Endodermal cell (in vitro differentiated cells): ENCODE results near the gene GARIN5A. TPM values are rescaled to one million over a fixed set of nuclear protein-coding genes. Genes with fewer than 3 reads are reported as not detected.
"Not testable (repeated sequence)": the region's sequence is repeated elsewhere in the genome, so short reads cannot be mapped to it uniquely, and the experiment has no call there.

ENCODE experiments used
- DNase-seq: peaks from one replicate; pipeline ENCODE4 v3.0.0-alpha.2; 2017
- H3K27ac ChIP-seq: 2 replicates; pipeline ENCODE4 v1.5.1; 2013; ENCODE audit warnings: mild to moderate bottlenecking, low read depth, low read length, moderate library complexity
- H3K27me3 ChIP-seq: 2 replicates; pipeline ENCODE4 v1.6.1; 2013; ENCODE audit warnings: mild to moderate bottlenecking, low read length, moderate library complexity; ENCODE audit not compliant: insufficient read depth, control insufficient read depth, poor library complexity, severe bottlenecking
- H3K36me3 ChIP-seq: 2 replicates; pipeline ENCODE4 v1.7.0; 2013; ENCODE audit warnings: mild to moderate bottlenecking, low read length, moderate library complexity; ENCODE audit not compliant: control insufficient read depth, insufficient read depth
- H3K4me1 ChIP-seq: one replicate; pipeline ENCODE4 v1.7.0; 2013; ENCODE audit warnings: low read length; ENCODE audit not compliant: control insufficient read depth, insufficient read depth
- H3K4me3 ChIP-seq: 2 replicates; pipeline ENCODE4 v1.5.1; 2013; ENCODE audit warnings: mild to moderate bottlenecking, low read length, moderate library complexity
- H3K9ac ChIP-seq: 2 replicates; pipeline ENCODE4 v1.6.1; 2013; ENCODE audit warnings: mild to moderate bottlenecking, low read length, moderate library complexity; ENCODE audit not compliant: poor library complexity, severe bottlenecking; ENCODE audit errors: extremely low read depth
- H3K9me3 ChIP-seq: 2 replicates; pipeline ENCODE4 v1.6.1; 2013; ENCODE audit warnings: mild to moderate bottlenecking, low read length, moderate library complexity; ENCODE audit not compliant: control insufficient read depth
- H3K27ac Mint-ChIP-seq: 2 replicates; pipeline ENCODE4 v1.8.0; 2020; ENCODE audit warnings: mixed read lengths
- H3K27me3 Mint-ChIP-seq: 2 replicates; pipeline ENCODE4 v1.8.0; 2021; ENCODE audit warnings: mild to moderate bottlenecking, mixed read lengths; ENCODE audit not compliant: insufficient read depth
- H3K36me3 Mint-ChIP-seq: 2 replicates; pipeline ENCODE4 v1.8.0; 2020; ENCODE audit warnings: low read depth, mixed read lengths
- H3K4me1 Mint-ChIP-seq: 2 replicates; pipeline ENCODE4 v1.8.0; 2020; ENCODE audit warnings: mixed read lengths
- H3K4me3 Mint-ChIP-seq: 2 replicates; pipeline ENCODE4 v1.8.0; 2020; ENCODE audit warnings: mild to moderate bottlenecking, moderate library complexity, mixed read lengths
- H3K9me3 Mint-ChIP-seq: 2 replicates; pipeline ENCODE4 v1.8.0; 2020; ENCODE audit warnings: mild to moderate bottlenecking, mixed read lengths
- CTCF ChIP-seq: fragments of 200-600 bp; sonication (generic); conservative IDR thresholded peaks from 2 replicates; pipeline ENCODE4 v1.5.0; 2021; ENCODE audit warnings: antibody characterized with exemption, mild to moderate bottlenecking
- WGBS, 2 experiments: methylation state at CpG; one replicate each; pipeline versions ENCODE4 v1.1.5 to v1.1.7; 2013; ENCODE audit warnings: missing lambda C conversion rate in 2 of 2, mixed read lengths in 1 of 2; ENCODE audit not compliant: insufficient coverage in 1 of 2, insufficient read length in 1 of 2; 5-methylcytosine and 5-hydroxymethylcytosine counted together
- total RNA-seq, 2 donors: library from RNA; stranded (reverse); fragmentation: NEBNext Ultra II Directional in 1 of 2; extraction: Animal tissue kit (Norgen Biotek cat#: 25700) in 1 of 2; gene quantifications; 2 replicates in 1 of 2; 3 replicates in 1 of 2; pipeline ENCODE4 v1.2.1, GENCODE V29; 2021

GARIN5A gene
- total RNA-seq, 2 donors from 2014 or later: 8.3 to 9.5 TPM

DNA sequence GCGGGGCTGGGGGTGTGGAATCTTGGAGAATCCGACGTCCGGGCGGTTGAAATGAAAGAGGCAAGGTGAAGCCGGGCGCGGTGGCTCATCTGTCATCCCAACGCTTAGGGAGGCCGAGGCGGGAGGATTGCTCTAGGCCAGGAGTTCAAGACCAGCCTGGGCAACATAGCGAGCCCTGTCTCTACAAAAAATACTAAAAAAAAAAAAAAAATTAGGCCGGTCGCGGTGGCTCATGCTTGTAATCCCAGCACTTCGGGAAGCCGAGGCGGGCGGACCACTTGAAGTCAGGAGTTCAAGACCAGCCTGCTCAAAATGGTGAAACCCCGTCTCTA is 225 bp upstream of the GARIN5A start:
- Histone ChIP-seq H3K9ac (peak overlapping the region; percentile 85), H3K4me3 (peak overlapping the region; percentile 91), H3K27me3 (no peaks in the 10 kb centered on the region), H3K36me3 (peaks cover 20% of the 10 kb centered on the region), H3K4me1 (no peaks in the 10 kb centered on the region), H3K27ac (peak overlapping the region; percentile 91), H3K9me3 (peaks cover 17% of the 10 kb centered on the region)
- peaks cover 39% of the 10 kb centered on the region for H3K36me3 Mint-ChIP-seq
- no peak for TF ChIP-seq CTCF
- no peak for DNase-seq
- H3K4me1 Mint-ChIP-seq: peaks cover 3% of the 10 kb centered on the region
- H3K4me3 Mint-ChIP-seq: peak overlapping the region; percentile 98
- peaks cover 5% of the 10 kb centered on the region for H3K27me3 Mint-ChIP-seq
- peak overlapping the region; percentile 99 for H3K27ac Mint-ChIP-seq
- 3 to 30% methylated on average over 10 to 20 of the region's 20 CpGs for WGBS, 2 experiments
- peaks cover 26% of the 10 kb centered on the region for H3K9me3 Mint-ChIP-seq

DNA sequence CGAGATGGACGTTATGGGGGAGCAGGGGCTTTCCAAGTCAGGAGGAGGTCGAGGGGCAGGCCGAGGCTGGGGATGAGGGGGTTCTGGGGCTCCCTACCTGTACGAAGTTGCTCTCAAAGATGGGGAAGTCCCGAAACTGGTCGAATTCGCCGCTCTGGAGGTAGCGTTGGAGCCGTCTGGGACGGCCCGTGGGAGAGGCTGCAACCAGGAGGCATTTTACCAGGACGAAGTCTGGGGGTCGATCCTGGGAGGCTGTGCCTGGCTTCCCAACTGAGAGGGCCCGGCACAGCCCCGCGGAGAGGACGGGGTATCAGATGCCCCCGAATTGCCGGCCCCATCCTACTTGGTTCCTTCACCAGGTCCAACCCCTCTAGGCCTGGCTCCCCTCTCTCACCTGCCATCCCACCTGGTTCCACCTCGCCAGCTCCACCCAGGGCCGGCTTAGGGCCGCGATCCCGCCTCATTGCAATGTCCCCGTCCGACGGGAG is 868 bp downstream of the GARIN5A start:
- peaks cover 20% of the 10 kb centered on the region for H3K36me3 ChIP-seq
- no peak overlapping the region for H3K9ac ChIP-seq
- Mint-ChIP-seq H3K4me1 (peaks cover 3% of the 10 kb centered on the region), H3K9me3 (peaks cover 26% of the 10 kb centered on the region), H3K4me3 (peak overlapping the region; percentile 98), H3K27ac (peak overlapping the region; percentile 99), H3K36me3 (peaks cover 32% of the 10 kb centered on the region), H3K27me3 (peaks cover 5% of the 10 kb centered on the region)
- H3K4me3 ChIP-seq: peak overlapping the region; percentile 91
- no peak for TF ChIP-seq CTCF
- H3K27ac ChIP-seq: no peak overlapping the region
- no peak for DNase-seq
- no peaks in the 10 kb centered on the region for H3K4me1 ChIP-seq
- WGBS, 2 experiments: 80 to 81% methylated on average over 28 to 29 of the region's 29 CpGs
- H3K9me3 ChIP-seq: peaks cover 23% of the 10 kb centered on the region
- H3K27me3 ChIP-seq: no peaks in the 10 kb centered on the region

GRCh38 chr19:50475101-50475568 is 1.5 kb downstream of the GARIN5A start:
- H3K9ac ChIP-seq: no peak overlapping the region
- H3K9me3 Mint-ChIP-seq: peaks cover 26% of the 10 kb centered on the region
- no peaks in the 10 kb centered on the region for H3K4me1 ChIP-seq
- no peaks in the 10 kb centered on the region for H3K27me3 ChIP-seq
- no peak for DNase-seq
- peaks cover 5% of the 10 kb centered on the region for H3K27me3 Mint-ChIP-seq
- peaks cover 3% of the 10 kb centered on the region for H3K4me1 Mint-ChIP-seq
- peak overlapping the region; percentile 68 for H3K27ac Mint-ChIP-seq
- H3K27ac ChIP-seq: no peak overlapping the region
- peaks cover 23% of the 10 kb centered on the region for H3K9me3 ChIP-seq
- TF ChIP-seq CTCF: no peak
- WGBS, 2 experiments: 88 to 91% methylated on average over 6 to 12 of the region's 12 CpGs
- peaks cover 20% of the 10 kb centered on the region for H3K36me3 ChIP-seq
- H3K36me3 Mint-ChIP-seq: peaks cover 29% of the 10 kb centered on the region
- no peak overlapping the region for H3K4me3 Mint-ChIP-seq
- H3K4me3 ChIP-seq: no peak overlapping the region

DNA sequence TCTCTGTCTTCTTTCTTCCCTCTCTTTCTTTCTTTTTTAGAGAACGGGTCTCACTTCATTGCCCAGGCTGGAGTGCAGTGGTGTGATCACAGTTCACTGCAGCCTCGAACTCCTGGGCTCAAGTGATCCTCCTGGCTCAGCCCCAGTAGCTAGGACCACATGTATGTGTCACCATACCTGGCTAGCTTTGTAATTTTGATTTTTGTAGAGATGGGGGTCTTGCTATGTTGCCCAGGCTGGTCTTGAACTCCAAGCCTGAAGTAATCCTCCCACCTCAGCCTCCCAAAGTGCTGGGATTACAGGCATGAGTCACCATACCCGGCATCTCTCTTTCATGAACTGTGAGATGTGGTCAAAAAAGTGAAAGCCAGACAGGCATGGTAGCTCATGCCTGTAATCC is 3.3 kb downstream of the GARIN5A start:
- Mint-ChIP-seq H3K27me3 (peaks cover 11% of the 10 kb centered on the region), H3K9me3 (peaks cover 21% of the 10 kb centered on the region), H3K36me3 (peaks cover 15% of the 10 kb centered on the region)
- not testable (repeated sequence) for H3K4me1 Mint-ChIP-seq, H3K27me3 ChIP-seq, H3K27ac Mint-ChIP-seq, DNase-seq, H3K36me3 ChIP-seq, H3K9ac ChIP-seq, H3K4me3 Mint-ChIP-seq, H3K4me1 ChIP-seq, H3K27ac ChIP-seq, H3K4me3 ChIP-seq
- WGBS, 2 experiments: 60 to 86% methylated on average over 2 to 3 of the region's 3 CpGs
- H3K9me3 ChIP-seq: peaks cover 19% of the 10 kb centered on the region
